OCI-LY1 (cell line): ENCODE results near the gene ABHD3.

Experiments
- EZH2 ChIP-seq: fragments of 200-600 bp; sonication (generic), shearing (Covaris generic); IDR thresholded peaks from 2 replicates; pipeline ENCODE4 v1.8.0; 2017; ENCODE audit warnings: borderline replicate concordance, mixed run types, mild to moderate bottlenecking, antibody characterized with exemption, low read length, moderate library complexity, mixed read lengths
- TF ChIP-seq, protein P1 (sequence below): fragments of 200-600 bp; sonication (generic), shearing (Covaris generic); IDR thresholded peaks from 2 replicates; pipeline ENCODE4 v1.5.1; 2017; ENCODE audit warnings: mild to moderate bottlenecking, antibody characterized with exemption, low read length, moderate library complexity, mixed read lengths

DNA sequence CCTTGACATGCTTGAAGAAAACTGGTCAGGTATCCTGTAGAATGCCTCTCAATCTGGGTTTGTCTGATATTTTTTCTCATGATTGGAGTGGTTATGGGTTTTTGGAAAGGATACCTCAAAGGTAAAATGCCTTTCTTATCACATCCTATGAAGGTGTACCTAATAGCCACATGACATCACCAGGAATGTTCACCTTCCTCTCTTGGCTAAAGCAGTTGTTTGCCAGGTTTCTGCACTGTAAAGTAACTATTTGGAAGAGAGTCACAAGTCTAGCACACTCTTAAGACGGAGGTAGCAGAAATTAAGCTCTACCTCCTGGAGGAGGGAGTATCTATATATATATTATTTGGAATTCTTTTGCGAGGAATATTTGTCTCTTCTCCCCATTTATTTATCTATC lies 18.1 kb upstream of the ABHD3 start:
- TF ChIP-seq, protein P1, sequence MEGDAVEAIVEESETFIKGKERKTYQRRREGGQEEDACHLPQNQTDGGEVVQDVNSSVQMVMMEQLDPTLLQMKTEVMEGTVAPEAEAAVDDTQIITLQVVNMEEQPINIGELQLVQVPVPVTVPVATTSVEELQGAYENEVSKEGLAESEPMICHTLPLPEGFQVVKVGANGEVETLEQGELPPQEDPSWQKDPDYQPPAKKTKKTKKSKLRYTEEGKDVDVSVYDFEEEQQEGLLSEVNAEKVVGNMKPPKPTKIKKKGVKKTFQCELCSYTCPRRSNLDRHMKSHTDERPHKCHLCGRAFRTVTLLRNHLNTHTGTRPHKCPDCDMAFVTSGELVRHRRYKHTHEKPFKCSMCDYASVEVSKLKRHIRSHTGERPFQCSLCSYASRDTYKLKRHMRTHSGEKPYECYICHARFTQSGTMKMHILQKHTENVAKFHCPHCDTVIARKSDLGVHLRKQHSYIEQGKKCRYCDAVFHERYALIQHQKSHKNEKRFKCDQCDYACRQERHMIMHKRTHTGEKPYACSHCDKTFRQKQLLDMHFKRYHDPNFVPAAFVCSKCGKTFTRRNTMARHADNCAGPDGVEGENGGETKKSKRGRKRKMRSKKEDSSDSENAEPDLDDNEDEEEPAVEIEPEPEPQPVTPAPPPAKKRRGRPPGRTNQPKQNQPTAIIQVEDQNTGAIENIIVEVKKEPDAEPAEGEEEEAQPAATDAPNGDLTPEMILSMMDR = no peak
- TF ChIP-seq EZH2 = no peak
